IMR-90 (cell line): ENCODE measurements around the gene DNAJC4. TPM values are rescaled to one million over a fixed set of nuclear protein-coding genes. Genes with fewer than 3 reads are reported as not detected.

Experiments
- ATAC-seq: fragments of 200-7000 bp; cut with Tn5 transposase; 2 replicates; pipeline ENCODE4 v1.9.1; 2020; ENCODE audit warnings: low read depth, mild to moderate bottlenecking, moderate library complexity
- BruUV-seq: library from RNA; stranded (reverse); fragments of 400-500 nt; replicated peaks from 2 replicates; lab custom pipeline; 2021; lab: Mats Ljungman, UMichigan
- CTCF ChIA-PET: fragments of 300-600 bp; formaldehyde crosslinking; extraction: SDS; loops from one replicate; lab custom pipeline; 2021; ENCODE audit warnings: antibody characterized with exemption; lab: Yijun Ruan, JAX
- POLR2A ChIA-PET: fragments of 300-600 bp; sonication (Branson Sonifier 250); formaldehyde crosslinking; loops from one replicate; lab custom pipeline; 2022; ENCODE audit warnings: antibody characterized with exemption; ENCODE audit not compliant: unreplicated experiment; lab: Charles Lee
- DNase-seq: peaks from one replicate; pipeline ENCODE4 v3.0.0; 2013
- H2AFZ ChIP-seq: replicated peaks from 2 replicates; pipeline ENCODE3; 2013; ENCODE audit warnings: low read length, mild to moderate bottlenecking; ENCODE audit not compliant: poor library complexity
- H2AK5ac ChIP-seq: 2 replicates; pipeline ENCODE4 v1.6.1; 2013; ENCODE audit warnings: low read depth, low read length, inconsistent platforms
- H2AK9ac ChIP-seq: replicated peaks from 2 replicates; pipeline ENCODE3; 2013; ENCODE audit warnings: mild to moderate bottlenecking, low read depth, low read length, moderate library complexity; ENCODE audit not compliant: poor library complexity
- H2BK120ac ChIP-seq: 2 replicates; pipeline ENCODE4 v1.6.1; 2013; ENCODE audit warnings: low read depth, low read length, inconsistent platforms
- H2BK15ac ChIP-seq: 3 replicates; pipeline ENCODE4 v1.6.1; 2013; ENCODE audit warnings: low read depth, low read length, inconsistent platforms
- H2BK20ac ChIP-seq: 2 replicates; pipeline ENCODE4 v1.6.1; 2013; ENCODE audit warnings: low read depth, mild to moderate bottlenecking, inconsistent platforms, low read length, moderate library complexity
- H2BK5ac ChIP-seq: 2 replicates; pipeline ENCODE4 v1.6.1; 2013; ENCODE audit warnings: mild to moderate bottlenecking, low read depth, low read length, inconsistent platforms; ENCODE audit not compliant: poor library complexity, severe bottlenecking
- H3K14ac ChIP-seq: replicated peaks from 2 replicates; pipeline ENCODE4 v1.6.1; 2013; ENCODE audit warnings: low read depth, low read length, inconsistent platforms
- H3K18ac ChIP-seq: 2 replicates; pipeline ENCODE4 v1.6.1; 2013; ENCODE audit warnings: low read depth, low read length, control low read depth
- H3K23ac ChIP-seq: 2 replicates; pipeline ENCODE4 v1.6.1; 2013; ENCODE audit warnings: low read depth, low read length, inconsistent platforms
- H3K27ac ChIP-seq: 2 replicates; pipeline ENCODE4 v1.5.1; 2013; ENCODE audit warnings: mild to moderate bottlenecking, control low read depth, low read length; ENCODE audit not compliant: insufficient read depth
- H3K27me3 ChIP-seq: 2 replicates; pipeline ENCODE4 v1.6.1; 2013; ENCODE audit warnings: low read length; ENCODE audit not compliant: control insufficient read depth, insufficient read depth
- H3K36me3 ChIP-seq: 2 replicates; pipeline ENCODE4 v1.6.1; 2013; ENCODE audit warnings: low read length, mixed read lengths; ENCODE audit not compliant: control insufficient read depth, insufficient read depth
- H3K4ac ChIP-seq: 2 replicates; pipeline ENCODE4 v1.6.1; 2013; ENCODE audit warnings: low read depth, low read length, inconsistent platforms
- H3K4me1 ChIP-seq: 2 replicates; pipeline ENCODE4 v1.6.1; 2013; ENCODE audit warnings: low read length, mixed read lengths; ENCODE audit not compliant: control insufficient read depth, insufficient read depth
- H3K4me2 ChIP-seq: 2 replicates; pipeline ENCODE4 v1.6.1; 2013; ENCODE audit warnings: low read depth, mild to moderate bottlenecking, control low read depth, low read length, moderate library complexity
- H3K4me3 ChIP-seq: 2 replicates; pipeline ENCODE4 v1.5.1; 2013; ENCODE audit warnings: low read depth, mild to moderate bottlenecking, control low read depth, low read length, moderate library complexity; ENCODE audit not compliant: insufficient read depth
- H3K56ac ChIP-seq: 2 replicates; pipeline ENCODE4 v1.6.1; 2013; ENCODE audit warnings: low read length, inconsistent platforms; ENCODE audit not compliant: insufficient read depth; ENCODE audit errors: extremely low read depth
- H3K79me1 ChIP-seq, 2 experiments: 2 replicates each; pipeline ENCODE4 v1.6.1; 2013; ENCODE audit warnings: low read length in 2 of 2, inconsistent platforms in 1 of 2, low read depth in 1 of 2
- H3K9ac ChIP-seq: 2 replicates; pipeline ENCODE4 v1.6.1; 2013; ENCODE audit warnings: low read depth, low read length, control low read depth
- H3K9me1 ChIP-seq: 2 replicates; pipeline ENCODE4 v1.6.1; 2013; ENCODE audit warnings: low read length, inconsistent platforms; ENCODE audit not compliant: insufficient read depth
- H3K9me3 ChIP-seq: 2 replicates; pipeline ENCODE4 v1.6.1; 2013; ENCODE audit warnings: low read length; ENCODE audit not compliant: control insufficient read depth, insufficient read depth
- H4K20me1 ChIP-seq: 2 replicates; pipeline ENCODE4 v1.6.1; 2013; ENCODE audit warnings: low read length, inconsistent platforms; ENCODE audit not compliant: insufficient read depth
- H4K5ac ChIP-seq: 2 replicates; pipeline ENCODE4 v1.6.1; 2013; ENCODE audit warnings: mild to moderate bottlenecking, low read depth, low read length, control low read depth
- H4K8ac ChIP-seq, 2 experiments: 2 replicates each; pipeline ENCODE4 v1.6.1; 2013; ENCODE audit warnings: low read depth in 2 of 2, low read length in 2 of 2, control low read depth in 1 of 2, inconsistent platforms in 1 of 2
- H4K91ac ChIP-seq: 2 replicates; pipeline ENCODE4 v1.6.1; 2013; ENCODE audit warnings: low read depth, low read length, inconsistent platforms; ENCODE audit not compliant: insufficient read depth
- BHLHE40 ChIP-seq: fragments of 150-350 bp; IDR thresholded peaks from 2 replicates; pipeline ENCODE4 v1.6.1; 2016; ENCODE audit warnings: mild to moderate bottlenecking, low read depth, low read length
- CEBPB ChIP-seq: IDR thresholded peaks from 2 replicates; pipeline ENCODE4 v1.6.1; 2012; ENCODE audit warnings: low read depth, low read length, improper control_type of control experiment
- CHD1 ChIP-seq: IDR thresholded peaks from 2 replicates; pipeline ENCODE4 v1.6.1; 2012; ENCODE audit warnings: low read depth, low read length, improper control_type of control experiment
- FOS ChIP-seq: fragments of 150-350 bp; IDR thresholded peaks from 2 replicates; pipeline ENCODE4 v1.6.1; 2016; ENCODE audit warnings: low read depth, low read length
- MAFK ChIP-seq: IDR thresholded peaks from 2 replicates; pipeline ENCODE4 v1.6.1; 2012; ENCODE audit warnings: low read depth, low read length, improper control_type of control experiment
- MAZ ChIP-seq: IDR thresholded peaks from 2 replicates; pipeline ENCODE4 v1.6.1; 2012; ENCODE audit warnings: low read depth, mild to moderate bottlenecking, low read length, improper control_type of control experiment, moderate library complexity, borderline replicate concordance
- NFE2L2 ChIP-seq: fragments of 150-350 bp; IDR thresholded peaks from 2 replicates; pipeline ENCODE4 v1.6.1; 2016; ENCODE audit warnings: low read depth, mild to moderate bottlenecking, low read length
- POLR2A ChIP-seq: IDR thresholded peaks from 2 replicates; pipeline ENCODE4 v1.6.1; 2012; ENCODE audit warnings: mild to moderate bottlenecking, low read depth, low read length
- RAD21 ChIP-seq: IDR thresholded peaks from 2 replicates; pipeline ENCODE4 v1.6.1; 2012; ENCODE audit warnings: low read length, improper control_type of control experiment
- RCOR1 ChIP-seq: IDR thresholded peaks from 2 replicates; pipeline ENCODE4 v1.6.1; 2012; ENCODE audit warnings: mild to moderate bottlenecking, low read length, improper control_type of control experiment; ENCODE audit not compliant: insufficient replicate concordance
- RFX5 ChIP-seq: IDR thresholded peaks from 2 replicates; pipeline ENCODE4 v1.8.0; 2012; ENCODE audit warnings: low read depth, mild to moderate bottlenecking, low read length, moderate library complexity
- SMC3 ChIP-seq: fragments of 150-350 bp; IDR thresholded peaks from 2 replicates; pipeline ENCODE4 v1.6.1; 2016; ENCODE audit warnings: low read depth, mild to moderate bottlenecking, antibody characterized with exemption, low read length, moderate library complexity
- WGBS, 2 experiments: methylation state at CpG; one replicate each; pipeline versions ENCODE4 v1.1.5 to v1.1.7; 2013; ENCODE audit warnings: missing lambda C conversion rate in 2 of 2; ENCODE audit not compliant: insufficient read length in 1 of 2; ENCODE audit errors: extremely low coverage in 2 of 2; 5-methylcytosine and 5-hydroxymethylcytosine counted together
- dilution Hi-C: fragments of 300-500 bp; cut with HindIII; formaldehyde crosslinking; loops from one replicate; pipeline ENCODE4 v1.14.3; 2018; ENCODE audit warnings: low sequenced_read_pairs; ENCODE audit not compliant: unreplicated experiment
- in situ Hi-C: fragments of 300-500 bp; cut with MboI; formaldehyde crosslinking; loops from 3 replicates; pipeline ENCODE4 v1.14.3; 2019; ENCODE audit warnings: low sequenced_read_pairs, inconsistent platforms, mixed read lengths
- intact Hi-C: fragments of 100-400 bp; cut with micrococcal nuclease; formaldehyde crosslinking; loops from 2 replicates; pipeline ENCODE4 v1.10.0; 2022
- polyA plus RNA-seq, 3 experiments: library from polyadenylated mRNA; depleted of rRNA; stranded (reverse); fragments of >200 nt; gene quantifications; 2 replicates each; pipeline ENCODE4 v1.2.3, GENCODE V29; 2012; ENCODE audit warnings: low replicate concordance in 1 of 3
- total RNA-seq: library from RNA; depleted of rRNA; stranded (reverse); fragments of >200 nt; gene quantifications from 2 replicates; pipeline ENCODE4 v1.2.3, GENCODE V29; 2012
- TF ChIP-seq, protein P1 (sequence below): fragments of 150-350 bp; IDR thresholded peaks from 2 replicates; pipeline ENCODE4 v1.6.1; 2016; ENCODE audit warnings: low read depth, mild to moderate bottlenecking, low read length, moderate library complexity, borderline replicate concordance
- TF ChIP-seq, protein P2 (sequence below): fragments of 150-350 bp; IDR thresholded peaks from 2 replicates; pipeline ENCODE4 v1.6.1; 2017; ENCODE audit warnings: mild to moderate bottlenecking, antibody characterized with exemption, low read length, low read depth
- TF ChIP-seq, protein P3 (sequence below): conservative IDR thresholded peaks from 2 replicates; pipeline ENCODE4 v1.5.1; 2012; ENCODE audit warnings: mild to moderate bottlenecking, low read depth, low read length, improper control_type of control experiment

Gene DNAJC4
- total and polyA plus RNA-seq, 2 of the 4 experiments (the other 2 are of a cell fraction), result 2.2 to 22.8 TPM

DNA sequence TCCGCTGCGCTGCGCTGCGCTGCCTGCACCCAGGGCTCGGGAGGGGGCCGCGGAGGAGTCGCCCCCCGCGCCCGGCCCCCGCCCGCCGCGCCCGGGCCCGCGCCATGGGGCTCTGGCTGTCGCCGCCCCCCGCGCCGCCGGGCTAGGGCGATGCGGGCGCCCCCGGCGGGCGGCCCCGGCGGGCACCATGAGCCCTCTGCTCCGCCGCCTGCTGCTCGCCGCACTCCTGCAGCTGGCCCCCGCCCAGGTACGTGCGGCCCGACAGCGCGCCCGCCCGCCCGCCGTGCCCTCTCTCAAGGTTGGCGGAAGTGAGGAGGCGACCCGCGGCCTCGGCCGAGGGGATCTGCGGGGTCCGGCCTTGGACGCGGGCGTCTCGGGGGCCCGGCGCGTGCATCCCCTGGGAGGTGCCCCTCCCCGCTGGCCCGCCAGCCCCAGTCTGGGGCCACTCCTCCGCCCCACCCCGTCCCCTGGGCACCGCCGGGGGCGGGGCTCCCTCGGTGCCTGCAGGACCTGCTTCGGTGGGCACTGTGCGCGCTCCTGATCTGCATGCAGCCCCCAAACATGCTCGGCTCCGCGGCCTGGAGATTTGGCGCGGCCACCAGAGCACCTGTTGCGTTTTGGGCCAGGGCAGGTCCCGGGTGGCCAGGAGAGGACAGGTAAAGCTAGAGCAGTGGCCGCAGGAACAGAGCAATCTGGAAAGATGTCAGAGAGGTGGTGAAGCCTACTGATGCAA is 4.5 kb downstream of the DNAJC4 start:
- H3K4me2 ChIP-seq, result peak overlapping the region; percentile 75
- peaks cover 18 to 54% of the 10 kb centered on the region in 2 experiments for H3K79me1 ChIP-seq
- peak overlapping the region; percentile 76 for H3K4me3 ChIP-seq
- no TSS peak for BruUV-seq
- no peak overlapping the region for H2BK20ac ChIP-seq
- peaks cover 19% of the 10 kb centered on the region for H3K36me3 ChIP-seq
- in situ Hi-C loops, result no loop called here
- peak overlapping the region; percentile 99 for H2AK9ac ChIP-seq
- peak overlapping the region; percentile 56 for H3K14ac ChIP-seq
- ATAC-seq (peak; percentile 37), DNase-seq (no peak)
- H3K18ac ChIP-seq, result no peak overlapping the region
- peaks cover 2% of the 10 kb centered on the region; the same call in 1 of the 2 replicates for H3K9me1 ChIP-seq
- peak overlapping the region; percentile 81 for H3K9ac ChIP-seq
- H2BK15ac ChIP-seq, result no peak overlapping the region
- peak overlapping the region; percentile 62 for H3K27ac ChIP-seq
- H4K8ac ChIP-seq, result peak overlapping the region in 1 of 2 experiments; percentile 63; a peak in 1 of 4 replicates
- H3K27me3 ChIP-seq, result no peaks in the 10 kb centered on the region
- peak overlapping the region; percentile 64 for H2AK5ac ChIP-seq
- ChIA-PET POLR2A (no interaction called here), CTCF (no interaction called here)
- H2BK120ac ChIP-seq, result 0 out of 2 replicates have a peak overlapping the region, but pooled peaks have one; percentile 32
- peak overlapping the region; percentile 15 for H2BK5ac ChIP-seq
- H2AFZ ChIP-seq, result peak overlapping the region; percentile 91
- no peak overlapping the region for H4K91ac ChIP-seq
- no peak overlapping the region for H4K5ac ChIP-seq
- 4% methylated on average over 27 of the region's 80 CpGs; no CpG with 5 or more reads in 1 of the 2 experiments for WGBS, 2 experiments
- H3K4ac ChIP-seq, result peak overlapping the region; percentile 20; the same call in 1 of the 2 replicates
- H3K56ac ChIP-seq, result no peak overlapping the region
- intact Hi-C loops, result no loop called here
- dilution Hi-C loops, result no loop called here
- H4K20me1 ChIP-seq, result no peaks in the 10 kb centered on the region
- H3K9me3 ChIP-seq, result no peaks in the 10 kb centered on the region
- peaks cover 9% of the 10 kb centered on the region for H3K4me1 ChIP-seq
- peak overlapping the region; percentile 75; the same call in 1 of the 2 replicates for H3K23ac ChIP-seq
- TF ChIP-seq RFX5 (no peak), RCOR1 (no peak), POLR2A (no peak), BHLHE40 (no peak), MAFK (no peak), RAD21 (no peak), CEBPB (no peak), NFE2L2 (no peak), FOS (no peak), SMC3 (no peak), CHD1 (no peak), MAZ (peak; percentile 30; the same call in 1 of the 2 replicates)
- TF ChIP-seq, protein P1, sequence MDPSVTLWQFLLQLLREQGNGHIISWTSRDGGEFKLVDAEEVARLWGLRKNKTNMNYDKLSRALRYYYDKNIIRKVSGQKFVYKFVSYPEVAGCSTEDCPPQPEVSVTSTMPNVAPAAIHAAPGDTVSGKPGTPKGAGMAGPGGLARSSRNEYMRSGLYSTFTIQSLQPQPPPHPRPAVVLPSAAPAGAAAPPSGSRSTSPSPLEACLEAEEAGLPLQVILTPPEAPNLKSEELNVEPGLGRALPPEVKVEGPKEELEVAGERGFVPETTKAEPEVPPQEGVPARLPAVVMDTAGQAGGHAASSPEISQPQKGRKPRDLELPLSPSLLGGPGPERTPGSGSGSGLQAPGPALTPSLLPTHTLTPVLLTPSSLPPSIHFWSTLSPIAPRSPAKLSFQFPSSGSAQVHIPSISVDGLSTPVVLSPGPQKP, result no peak
- TF ChIP-seq, protein P2, sequence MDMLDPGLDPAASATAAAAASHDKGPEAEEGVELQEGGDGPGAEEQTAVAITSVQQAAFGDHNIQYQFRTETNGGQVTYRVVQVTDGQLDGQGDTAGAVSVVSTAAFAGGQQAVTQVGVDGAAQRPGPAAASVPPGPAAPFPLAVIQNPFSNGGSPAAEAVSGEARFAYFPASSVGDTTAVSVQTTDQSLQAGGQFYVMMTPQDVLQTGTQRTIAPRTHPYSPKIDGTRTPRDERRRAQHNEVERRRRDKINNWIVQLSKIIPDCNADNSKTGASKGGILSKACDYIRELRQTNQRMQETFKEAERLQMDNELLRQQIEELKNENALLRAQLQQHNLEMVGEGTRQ, result no peak
- TF ChIP-seq, protein P3, sequence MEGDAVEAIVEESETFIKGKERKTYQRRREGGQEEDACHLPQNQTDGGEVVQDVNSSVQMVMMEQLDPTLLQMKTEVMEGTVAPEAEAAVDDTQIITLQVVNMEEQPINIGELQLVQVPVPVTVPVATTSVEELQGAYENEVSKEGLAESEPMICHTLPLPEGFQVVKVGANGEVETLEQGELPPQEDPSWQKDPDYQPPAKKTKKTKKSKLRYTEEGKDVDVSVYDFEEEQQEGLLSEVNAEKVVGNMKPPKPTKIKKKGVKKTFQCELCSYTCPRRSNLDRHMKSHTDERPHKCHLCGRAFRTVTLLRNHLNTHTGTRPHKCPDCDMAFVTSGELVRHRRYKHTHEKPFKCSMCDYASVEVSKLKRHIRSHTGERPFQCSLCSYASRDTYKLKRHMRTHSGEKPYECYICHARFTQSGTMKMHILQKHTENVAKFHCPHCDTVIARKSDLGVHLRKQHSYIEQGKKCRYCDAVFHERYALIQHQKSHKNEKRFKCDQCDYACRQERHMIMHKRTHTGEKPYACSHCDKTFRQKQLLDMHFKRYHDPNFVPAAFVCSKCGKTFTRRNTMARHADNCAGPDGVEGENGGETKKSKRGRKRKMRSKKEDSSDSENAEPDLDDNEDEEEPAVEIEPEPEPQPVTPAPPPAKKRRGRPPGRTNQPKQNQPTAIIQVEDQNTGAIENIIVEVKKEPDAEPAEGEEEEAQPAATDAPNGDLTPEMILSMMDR, result peak; percentile 26; the same call in 1 of the 2 replicates
